Measurements from ENCODE around the gene FCN2.

GRCh38 chr9:134912126-134912840, 31.7 kb downstream of the FCN2 start:
- TF ChIP-seq ZBTB17 (tag by site-specific recombination; IDR thresholded peaks at IDR 0.05) (no peak), CTCF (tag by site-specific recombination; IDR thresholded peaks at IDR 0.05) (no peak), TCF7L2 (IDR thresholded peaks at IDR 0.05; ENCODE audit: borderline replicate concordance, low read depth, low read length) (no peak), ZNF121 (tag by site-specific recombination; IDR thresholded peaks at IDR 0.05) (no peak)

Data from HEK293 (cell line).